WTC11 (cell line): ENCODE measurements around the gene OR1L6. TPM values are rescaled to one million over a fixed set of nuclear protein-coding genes. Genes with fewer than 3 reads are reported as not detected.

Experiments
- ATAC-seq: fragments of 200-7000 bp; cut with Tn5 transposase; 2 replicates; pipeline ENCODE4 v1.10.0; 2021; ENCODE audit warnings: mild to moderate bottlenecking, moderate library complexity
- CTCF ChIA-PET: fragments of 300-600 bp; sonication (Branson Sonifier 250); formaldehyde crosslinking; loops from one replicate; lab custom pipeline; 2021; ENCODE audit warnings: antibody characterized with exemption; lab: Charles Lee
- POLR2A ChIA-PET: fragments of 350-600 bp; sonication (Branson Sonifier 250); formaldehyde crosslinking; loops from one replicate; lab custom pipeline; 2021; ENCODE audit warnings: antibody characterized with exemption; lab: Charles Lee
- DNase-seq: peaks from one replicate; pipeline ENCODE4 v3.0.0; 2021; ENCODE audit warnings: low spot score
- H3K27ac Mint-ChIP-seq: 2 replicates; pipeline ENCODE4 v1.8.0; 2021; ENCODE audit warnings: mixed read lengths
- H3K27me3 Mint-ChIP-seq: 2 replicates; pipeline ENCODE4 v1.8.0; 2021; ENCODE audit warnings: low read depth, mild to moderate bottlenecking, moderate library complexity, mixed read lengths
- H3K36me3 Mint-ChIP-seq: 2 replicates; pipeline ENCODE4 v1.8.0; 2021; ENCODE audit warnings: mixed read lengths
- H3K4me1 Mint-ChIP-seq: 2 replicates; pipeline ENCODE4 v1.8.0; 2022; ENCODE audit warnings: mixed read lengths
- H3K4me3 Mint-ChIP-seq: 2 replicates; pipeline ENCODE4 v1.8.0; 2021; ENCODE audit warnings: mild to moderate bottlenecking, moderate library complexity, mixed read lengths
- H3K9me3 Mint-ChIP-seq: 2 replicates; pipeline ENCODE4 v1.8.0; 2021; ENCODE audit warnings: mixed read lengths
- CBFB ChIP-seq: sonication (generic); formaldehyde crosslinking; IDR thresholded peaks from 2 replicates; pipeline ENCODE4 v1.8.1; 2022; ENCODE audit warnings: mild to moderate bottlenecking, low read depth, missing genetic modification reagents
- CDX4 ChIP-seq: fragments of 250-450 bp; sonication (Bioruptor Pico); IDR thresholded peaks from 2 replicates; pipeline ENCODE4 v1.9.0; 2021; ENCODE audit warnings: moderate library complexity, mild to moderate bottlenecking, inconsistent platforms, borderline replicate concordance
- CREB1 ChIP-seq: sonication (generic); formaldehyde crosslinking; IDR thresholded peaks from 2 replicates; pipeline ENCODE4 v1.8.0; 2023; ENCODE audit warnings: mild to moderate bottlenecking, missing genetic modification reagents
- E2F1 ChIP-seq: sonication (generic); formaldehyde crosslinking; IDR thresholded peaks from 2 replicates; pipeline ENCODE4 v1.8.0; 2022; ENCODE audit warnings: mild to moderate bottlenecking, missing genetic modification reagents
- E2F4 ChIP-seq: sonication (generic); formaldehyde crosslinking; IDR thresholded peaks from 2 replicates; pipeline ENCODE4 v1.8.1; 2022; ENCODE audit warnings: low read depth, mild to moderate bottlenecking, moderate library complexity, missing genetic modification reagents, borderline replicate concordance
- E2F5 ChIP-seq: sonication (generic); formaldehyde crosslinking; IDR thresholded peaks from 2 replicates; pipeline ENCODE4 v1.8.1; 2022; ENCODE audit warnings: mild to moderate bottlenecking, moderate library complexity, missing genetic modification reagents
- FOXJ3 ChIP-seq: sonication (generic); formaldehyde crosslinking; IDR thresholded peaks from 2 replicates; pipeline ENCODE4 v1.9.0; 2021; ENCODE audit warnings: missing genetic modification reagents, mild to moderate bottlenecking, borderline replicate concordance
- FOXP4 ChIP-seq: sonication (generic); formaldehyde crosslinking; IDR thresholded peaks from 2 replicates; pipeline ENCODE4 v1.8.0; 2022; ENCODE audit warnings: mild to moderate bottlenecking, missing genetic modification reagents
- GABPB1 ChIP-seq: sonication (generic); formaldehyde crosslinking; IDR thresholded peaks from 2 replicates; pipeline ENCODE4 v1.8.1; 2023; ENCODE audit warnings: mild to moderate bottlenecking, missing genetic modification reagents
- HMGXB4 ChIP-seq: sonication (generic); formaldehyde crosslinking; IDR thresholded peaks from 2 replicates; pipeline ENCODE4 v1.8.1; 2023; ENCODE audit warnings: mild to moderate bottlenecking, moderate library complexity, missing genetic modification reagents
- IRF1 ChIP-seq: sonication (generic); formaldehyde crosslinking; IDR thresholded peaks from 2 replicates; pipeline ENCODE4 v1.8.0; 2023; ENCODE audit warnings: missing genetic modification reagents
- IRF2 ChIP-seq: sonication (generic); formaldehyde crosslinking; IDR thresholded peaks from 2 replicates; pipeline ENCODE4 v1.8.0; 2022; ENCODE audit warnings: low read depth, missing genetic modification reagents, borderline replicate concordance
- JAZF1 ChIP-seq: fragments of 250-450 bp; sonication (Bioruptor Pico); IDR thresholded peaks from 2 replicates; pipeline ENCODE4 v1.9.0; 2021; ENCODE audit warnings: moderate library complexity, mild to moderate bottlenecking, inconsistent platforms
- JUN ChIP-seq: sonication (generic); formaldehyde crosslinking; IDR thresholded peaks from 2 replicates; pipeline ENCODE4 v1.8.0; 2023; ENCODE audit warnings: mild to moderate bottlenecking, missing genetic modification reagents
- MAX ChIP-seq: sonication (generic); formaldehyde crosslinking; IDR thresholded peaks from 2 replicates; pipeline ENCODE4 v1.8.0; 2022; ENCODE audit warnings: mild to moderate bottlenecking, missing genetic modification reagents
- MYBL2 ChIP-seq: sonication (generic); formaldehyde crosslinking; IDR thresholded peaks from 2 replicates; pipeline ENCODE4 v1.8.1; 2023; ENCODE audit warnings: mild to moderate bottlenecking, moderate library complexity, missing genetic modification reagents
- PRRX2 ChIP-seq: fragments of 250-450 bp; sonication (Bioruptor Pico); IDR thresholded peaks from 2 replicates; pipeline ENCODE4 v1.8.0; 2021; ENCODE audit warnings: mild to moderate bottlenecking
- RELA ChIP-seq: sonication (generic); formaldehyde crosslinking; IDR thresholded peaks from 2 replicates; pipeline ENCODE4 v1.8.1; 2022; ENCODE audit warnings: missing genetic modification reagents, mild to moderate bottlenecking, borderline replicate concordance
- RORB ChIP-seq: fragments of 250-450 bp; sonication (Bioruptor Pico); IDR thresholded peaks from 2 replicates; pipeline ENCODE4 v1.9.0; 2021; ENCODE audit warnings: mild to moderate bottlenecking
- ZBTB43 ChIP-seq: sonication (generic); formaldehyde crosslinking; IDR thresholded peaks from 2 replicates; pipeline ENCODE4 v1.8.1; 2023; ENCODE audit warnings: mild to moderate bottlenecking, missing genetic modification reagents
- ZNF219 ChIP-seq: sonication (generic); formaldehyde crosslinking; IDR thresholded peaks from 2 replicates; pipeline ENCODE4 v1.8.0; 2023; ENCODE audit warnings: missing genetic modification reagents, mild to moderate bottlenecking, borderline replicate concordance
- ZNF232 ChIP-seq: sonication (generic); formaldehyde crosslinking; IDR thresholded peaks from 2 replicates; pipeline ENCODE4 v1.8.0; 2022; ENCODE audit warnings: mild to moderate bottlenecking, missing genetic modification reagents
- ZSCAN18 ChIP-seq: fragments of 250-450 bp; sonication (Bioruptor Pico); IDR thresholded peaks from 2 replicates; pipeline ENCODE4 v2.1.2; 2022; ENCODE audit warnings: mild to moderate bottlenecking, moderate library complexity
- total RNA-seq: library from RNA; stranded (reverse); gene quantifications from 3 replicates; pipeline ENCODE4 v1.2.3, GENCODE V29; 2021

The OR1L6 gene
- total RNA-seq, 1 experiment from 2014 or later = not detected

GRCh38 chr9:122780026-122780425, 37.9 kb downstream of the OR1L6 start:
- no peak overlapping the region for H3K4me3 Mint-ChIP-seq
- DNase-seq = no peak
- TF ChIP-seq CBFB (CRISPR knock-in tag) (no peak), PRRX2 (CRISPR knock-in tag) (no peak), ZNF219 (no peak), E2F5 (no peak), GABPB1 (no peak), E2F1 (CRISPR knock-in tag) (no peak), CDX4 (no peak), RELA (CRISPR knock-in tag) (no peak)
- peaks cover 63% of the 10 kb centered on the region for H3K9me3 Mint-ChIP-seq
- ATAC-seq = no peak
- H3K4me1 Mint-ChIP-seq = no peaks in the 10 kb centered on the region
- H3K27ac Mint-ChIP-seq = no peak overlapping the region
- H3K36me3 Mint-ChIP-seq = peaks cover 6% of the 10 kb centered on the region; the same call in 1 of the 2 replicates
- ChIA-PET CTCF (no interaction called here), POLR2A (no interaction called here)
- peaks cover 13% of the 10 kb centered on the region; the same call in 1 of the 2 replicates for H3K27me3 Mint-ChIP-seq

GRCh38 chr9:122781671-122782070, 39.6 kb downstream of the OR1L6 start:
- Mint-ChIP-seq H3K9me3 (peaks cover 53% of the 10 kb centered on the region), H3K36me3 (0 out of 2 replicates have a peak, but pooled peaks cover 5% of the 10 kb centered on the region)
- POLR2A ChIA-PET = no interaction called here
- TF ChIP-seq ZBTB43 (CRISPR knock-in tag) = no peak
- TF ChIP-seq FOXJ3 (CRISPR knock-in tag) = no peak
- TF ChIP-seq ZSCAN18 (CRISPR knock-in tag) = no peak
- TF ChIP-seq PRRX2 (CRISPR knock-in tag) = no peak
- TF ChIP-seq IRF2 (CRISPR knock-in tag) = no peak
- TF ChIP-seq E2F4 (CRISPR knock-in tag) = no peak
- no peak for TF ChIP-seq RORB (CRISPR knock-in tag)
- no peak for TF ChIP-seq CREB1 (CRISPR knock-in tag)
- no peak for TF ChIP-seq JUN (CRISPR knock-in tag)
- no peak for TF ChIP-seq HMGXB4
- no peak for TF ChIP-seq MAX (CRISPR knock-in tag)
- no peak for TF ChIP-seq MYBL2 (CRISPR knock-in tag)
- no peak for TF ChIP-seq IRF1 (CRISPR knock-in tag)
- TF ChIP-seq FOXP4 = no peak
- no peak for TF ChIP-seq ZNF232 (CRISPR knock-in tag)
- TF ChIP-seq JAZF1 (CRISPR knock-in tag) = no peak

More at GRCh38 chr9:122781671-122782070, 39.6 kb downstream of the OR1L6 start:
- DNase-seq (no peak), ATAC-seq (no peak)
- Mint-ChIP-seq H3K27me3 (peaks cover 13% of the 10 kb centered on the region; the same call in 1 of the 2 replicates), H3K27ac (no peak overlapping the region), H3K4me1 (no peaks in the 10 kb centered on the region), H3K4me3 (no peak overlapping the region)
- CTCF ChIA-PET = no interaction called here
